GM12872 (cell line): ENCODE measurements around the gene NRXN2.

Experiments
- CTCF ChIP-seq: IDR thresholded peaks from 3 replicates; pipeline ENCODE4 v1.5.1; 2011; ENCODE audit warnings: low read depth, mild to moderate bottlenecking, low read length, moderate library complexity; ENCODE audit not compliant: insufficient read depth

NRXN2 gene

DNA sequence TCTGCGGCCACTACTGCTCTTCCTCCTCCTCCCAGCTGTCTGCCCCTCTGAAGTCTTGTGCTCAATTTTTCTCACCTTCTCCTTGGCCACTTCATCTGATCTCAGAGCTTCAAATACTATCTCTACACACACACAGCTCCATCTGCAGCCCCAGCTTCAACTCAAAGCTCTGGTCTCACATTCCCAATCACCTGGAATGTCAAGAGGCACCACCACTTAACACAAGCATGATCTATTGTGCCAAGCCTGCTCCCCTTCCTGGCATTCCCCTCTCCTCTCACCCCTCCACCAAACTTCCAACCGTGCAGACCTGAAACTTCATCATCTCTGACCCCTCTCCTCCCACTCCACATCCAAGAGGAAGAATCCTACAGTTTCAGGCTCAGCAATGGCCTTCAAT is 17.5 kb downstream of the NRXN2 start:
- no peak for TF ChIP-seq CTCF

GRCh38 chr11:64703048-64703447 is 19.9 kb downstream of the NRXN2 start:
- no peak for TF ChIP-seq CTCF

GRCh38 chr11:64698427-64698826 is 24.6 kb downstream of the NRXN2 start:
- no peak for TF ChIP-seq CTCF

DNA sequence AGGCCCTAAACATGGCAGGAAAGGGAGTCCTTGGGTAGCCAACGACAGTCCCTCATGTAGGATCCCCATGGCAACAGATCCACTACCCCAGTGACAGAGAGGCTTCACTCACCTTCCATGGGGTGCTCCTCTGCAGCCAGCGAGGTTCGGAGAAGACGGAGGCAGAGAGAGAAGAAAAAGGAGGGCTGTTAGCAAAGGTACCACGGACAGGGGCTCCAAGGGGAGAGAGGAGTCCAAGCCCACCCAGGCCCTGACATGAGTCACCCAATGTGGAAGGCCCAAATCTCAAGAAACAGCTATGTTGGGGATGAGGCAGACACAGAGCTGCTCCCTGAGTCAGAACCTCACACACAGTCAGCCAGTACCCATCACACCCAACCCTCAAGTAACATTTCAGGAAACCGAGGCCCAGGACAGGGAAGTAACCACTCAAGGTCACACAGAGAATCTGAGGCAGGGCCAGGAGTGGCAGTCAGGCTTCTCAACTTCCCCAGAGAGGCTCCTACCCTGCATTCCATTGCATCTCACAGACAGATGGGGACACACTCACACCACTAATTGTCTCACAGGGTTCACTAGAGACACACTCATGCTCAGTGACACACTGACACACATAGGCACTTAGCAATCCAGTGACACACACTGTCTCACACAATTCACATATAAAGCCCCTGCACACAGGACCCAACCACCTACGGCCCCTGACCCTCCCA is 25.2 kb downstream of the NRXN2 start:
- TF ChIP-seq CTCF, result no peak

GRCh38 chr11:64696045-64696444 is 27.0 kb downstream of the NRXN2 start:
- no peak for TF ChIP-seq CTCF

- TF ChIP-seq CTCF, result no peak
Observed at GRCh38 chr11:64695548-64695947, 27.4 kb downstream of the NRXN2 start.

- no peak for TF ChIP-seq CTCF
Observed at GRCh38 chr11:64694821-64695365, 28.1 kb downstream of the NRXN2 start.
